Right lobe of liver (tissue), 6 donors: Measurements from ENCODE around the gene CEACAM20. TPM values are rescaled to one million over a fixed set of nuclear protein-coding genes. Genes with fewer than 3 reads are reported as not detected.

ENCODE experiments used
- ATAC-seq, 4 donors: fragments of 200-7000 bp; cut with Tn5 transposase; one replicate each; pipeline ENCODE4 v1.9.1; 2020; ENCODE audit warnings: mild to moderate bottlenecking in 4 of 4, moderate library complexity in 4 of 4
- DNase-seq, 3 donors: peaks; one replicate each; pipeline ENCODE4 v3.0.0-alpha.2; 2020
- H3K27ac ChIP-seq, 3 donors: fragments of 200-600 bp; one replicate each; pipeline ENCODE4 v1.8.0; 2022
- H3K27me3 ChIP-seq, 2 donors: fragments of 200-600 bp; one replicate each; pipeline ENCODE4 v1.8.0; 2022
- H3K36me3 ChIP-seq, 4 donors: fragments of 200-600 bp; sonication (generic) in 1 of 4; one replicate each; pipeline versions ENCODE4 v1.5.1 to v1.8.0; 2017 to 2022; ENCODE audit warnings: control low read depth in 1 of 4
- H3K4me1 ChIP-seq, 4 donors: fragments of 200-600 bp; sonication (generic) in 1 of 4; one replicate each; pipeline versions ENCODE4 v1.5.1 to v1.8.0; 2017 to 2022; ENCODE audit warnings: control low read depth in 1 of 4
- H3K4me3 ChIP-seq, 3 donors: fragments of 200-600 bp; one replicate each; pipeline ENCODE4 v1.8.0; 2022
- H3K9me3 ChIP-seq, 4 donors: fragments of 200-600 bp; sonication (generic) in 1 of 4; one replicate each; pipeline versions ENCODE4 v1.5.1 to v1.8.0; 2017 to 2022; ENCODE audit warnings: control low read depth in 1 of 4
- POLR2A ChIP-seq: fragments of 450-650 bp; IDR thresholded peaks from one replicate; pipeline ENCODE4 v1.6.1; 2017; ENCODE audit warnings: antibody characterized with exemption, mild to moderate bottlenecking
- WGBS: methylation state at CpG from one replicate; pipeline ENCODE4 v1.1.6; 2018; ENCODE audit warnings: low coverage, low lambda C conversion rate; ENCODE audit not compliant: insufficient coverage; ENCODE audit errors: missing lambda C conversion rate; 5-methylcytosine and 5-hydroxymethylcytosine counted together
- intact Hi-C, 2 donors: fragments of 100-400 bp; cut with DNase I; formaldehyde crosslinking; loops; one replicate each; pipeline versions ENCODE4 v1.11.2 to v1.14.1; 2022
- total RNA-seq, 6 experiments: library from RNA; depleted of rRNA in 2 of 6; stranded (reverse); fragments of >200 nt in 2 of 6; fragmentation: NEBNext Ultra II Directional in 3 of 6; extraction: Animal tissue kit (Norgen Biotek cat#: 25700) in 3 of 6; gene quantifications; one replicate each; pipeline versions ENCODE4 v1.1.0 to v1.2.4, GENCODE V29; 2016 to 2023
- TF ChIP-seq, protein P1 (sequence below), 4 donors: fragments of 200-600 bp in 3 of 4; fragments of 450-650 bp in 1 of 4; IDR thresholded peaks; one replicate each; pipeline versions ENCODE4 v1.5.1 to v1.8.0; 2016 to 2022; ENCODE audit warnings: antibody characterized with exemption in 4 of 4, mild to moderate bottlenecking in 2 of 4
- donor health status: DM: no; HTN: yes; CAD: no.
- donor health status: DM: no; HTN: no; CAD: no.
- donor health status: DM: no; HTN: no; CAD: no.
- donor health status: DM: no; HTN: yes; CAD: no.
- donor health status: DM: no; HTN: yes; CAD: no.

The CEACAM20 gene
- total RNA-seq, 6 experiments from 2014 or later = 0.14 to 0.31 (median 0.16) TPM; not detected in 3

DNA sequence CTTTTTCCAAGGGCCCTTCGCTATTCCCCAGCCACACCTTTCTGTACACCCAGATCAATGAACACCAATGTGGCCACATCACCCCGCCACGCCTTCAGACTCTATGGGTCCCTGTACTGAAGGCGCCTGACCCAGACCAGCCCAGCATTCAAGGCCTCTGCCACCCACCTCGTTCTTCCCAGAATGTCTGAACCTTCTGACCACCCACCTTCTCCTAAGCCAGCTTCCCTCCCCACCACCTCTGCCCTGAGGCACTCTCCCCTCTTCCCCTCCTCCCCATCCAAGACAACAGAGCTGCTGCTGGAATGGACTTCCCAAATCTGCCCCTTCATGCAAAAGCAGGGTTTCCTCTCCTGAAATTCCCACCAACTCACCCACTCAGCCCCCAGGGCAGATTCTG, 3.3 kb upstream of the CEACAM20 start:
- Histone ChIP-seq H3K4me1 (no peaks in the 10 kb centered on the region), H3K27me3 (no peaks in the 10 kb centered on the region), H3K36me3 (no peaks in the 10 kb centered on the region), H3K27ac (no peak overlapping the region), H3K9me3 (no peaks in the 10 kb centered on the region), H3K4me3 (no peak overlapping the region)
- DNase-seq = no peak
- intact Hi-C loops = no loop called here
- WGBS = 80% methylated on average over 3 of the region's 5 CpGs
- TF ChIP-seq, protein P1, sequence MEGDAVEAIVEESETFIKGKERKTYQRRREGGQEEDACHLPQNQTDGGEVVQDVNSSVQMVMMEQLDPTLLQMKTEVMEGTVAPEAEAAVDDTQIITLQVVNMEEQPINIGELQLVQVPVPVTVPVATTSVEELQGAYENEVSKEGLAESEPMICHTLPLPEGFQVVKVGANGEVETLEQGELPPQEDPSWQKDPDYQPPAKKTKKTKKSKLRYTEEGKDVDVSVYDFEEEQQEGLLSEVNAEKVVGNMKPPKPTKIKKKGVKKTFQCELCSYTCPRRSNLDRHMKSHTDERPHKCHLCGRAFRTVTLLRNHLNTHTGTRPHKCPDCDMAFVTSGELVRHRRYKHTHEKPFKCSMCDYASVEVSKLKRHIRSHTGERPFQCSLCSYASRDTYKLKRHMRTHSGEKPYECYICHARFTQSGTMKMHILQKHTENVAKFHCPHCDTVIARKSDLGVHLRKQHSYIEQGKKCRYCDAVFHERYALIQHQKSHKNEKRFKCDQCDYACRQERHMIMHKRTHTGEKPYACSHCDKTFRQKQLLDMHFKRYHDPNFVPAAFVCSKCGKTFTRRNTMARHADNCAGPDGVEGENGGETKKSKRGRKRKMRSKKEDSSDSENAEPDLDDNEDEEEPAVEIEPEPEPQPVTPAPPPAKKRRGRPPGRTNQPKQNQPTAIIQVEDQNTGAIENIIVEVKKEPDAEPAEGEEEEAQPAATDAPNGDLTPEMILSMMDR (IDR thresholded peaks at IDR 0.05) = no peak
- no peak for TF ChIP-seq POLR2A
- no peak for ATAC-seq

DNA sequence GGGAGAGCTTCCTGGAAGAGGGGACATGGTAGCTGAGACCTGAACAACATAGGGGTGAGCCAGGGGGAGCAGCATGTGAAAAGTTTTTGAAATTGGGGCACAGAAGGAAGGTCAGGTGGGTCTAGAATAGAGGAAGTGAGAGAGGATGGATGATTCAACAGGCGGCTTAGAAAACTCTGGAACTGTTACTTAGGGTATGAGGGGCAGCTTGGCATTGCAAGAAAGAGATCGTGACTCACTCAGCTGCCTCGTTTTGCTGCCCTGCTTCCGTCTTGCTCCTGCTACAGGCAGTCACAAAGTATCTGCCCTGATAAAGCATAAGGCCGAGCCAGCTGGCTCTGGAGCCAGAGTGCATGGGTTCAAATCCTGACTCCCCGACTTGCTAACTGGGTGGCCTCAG, 1.3 kb upstream of the CEACAM20 start:
- Histone ChIP-seq H3K4me3 (no peak overlapping the region), H3K9me3 (no peaks in the 10 kb centered on the region), H3K27me3 (no peaks in the 10 kb centered on the region), H3K27ac (no peak overlapping the region), H3K36me3 (no peaks in the 10 kb centered on the region), H3K4me1 (no peaks in the 10 kb centered on the region)
- TF ChIP-seq POLR2A = no peak
- TF ChIP-seq, protein P1 (IDR thresholded peaks at IDR 0.05) = no peak
- DNase-seq (no peak), ATAC-seq (no peak)
- intact Hi-C loops = no loop called here
- whole genome bisulfite sequencing = 32% methylated on average over 2 of the region's 6 CpGs

DNA sequence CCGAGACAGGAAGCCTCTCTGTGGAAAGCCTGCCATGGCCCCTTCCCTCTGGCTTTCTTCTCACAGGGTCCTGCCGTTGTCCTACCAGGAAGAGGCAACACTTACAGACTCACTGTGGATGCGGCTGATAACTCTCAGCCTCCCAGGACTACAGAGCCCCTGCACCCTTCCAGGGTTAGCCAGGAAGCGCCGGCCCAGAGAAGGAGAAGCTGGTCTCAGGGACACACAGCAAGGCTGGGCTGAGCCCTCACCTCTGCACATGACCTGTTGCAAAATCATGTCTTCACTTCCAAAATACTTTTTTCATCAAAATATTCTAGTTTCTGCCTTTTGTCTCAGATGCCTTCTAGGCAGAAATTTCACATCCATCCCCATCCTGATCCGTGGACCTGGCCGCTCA, 1.9 kb downstream of the CEACAM20 start:
- TF ChIP-seq, protein P1 (IDR thresholded peaks at IDR 0.05) = no peak
- no peak for TF ChIP-seq POLR2A
- no peaks in the 10 kb centered on the region for H3K9me3 ChIP-seq
- DNase-seq = no peak
- WGBS = 75% methylated on average over 4 of the region's 7 CpGs
- no peaks in the 10 kb centered on the region for H3K4me1 ChIP-seq
- no peak for ATAC-seq
- H3K4me3 ChIP-seq = no peak overlapping the region
- no peaks in the 10 kb centered on the region for H3K27me3 ChIP-seq
- no peaks in the 10 kb centered on the region for H3K36me3 ChIP-seq
- H3K27ac ChIP-seq = no peak overlapping the region
- intact Hi-C loops = no loop called here

DNA sequence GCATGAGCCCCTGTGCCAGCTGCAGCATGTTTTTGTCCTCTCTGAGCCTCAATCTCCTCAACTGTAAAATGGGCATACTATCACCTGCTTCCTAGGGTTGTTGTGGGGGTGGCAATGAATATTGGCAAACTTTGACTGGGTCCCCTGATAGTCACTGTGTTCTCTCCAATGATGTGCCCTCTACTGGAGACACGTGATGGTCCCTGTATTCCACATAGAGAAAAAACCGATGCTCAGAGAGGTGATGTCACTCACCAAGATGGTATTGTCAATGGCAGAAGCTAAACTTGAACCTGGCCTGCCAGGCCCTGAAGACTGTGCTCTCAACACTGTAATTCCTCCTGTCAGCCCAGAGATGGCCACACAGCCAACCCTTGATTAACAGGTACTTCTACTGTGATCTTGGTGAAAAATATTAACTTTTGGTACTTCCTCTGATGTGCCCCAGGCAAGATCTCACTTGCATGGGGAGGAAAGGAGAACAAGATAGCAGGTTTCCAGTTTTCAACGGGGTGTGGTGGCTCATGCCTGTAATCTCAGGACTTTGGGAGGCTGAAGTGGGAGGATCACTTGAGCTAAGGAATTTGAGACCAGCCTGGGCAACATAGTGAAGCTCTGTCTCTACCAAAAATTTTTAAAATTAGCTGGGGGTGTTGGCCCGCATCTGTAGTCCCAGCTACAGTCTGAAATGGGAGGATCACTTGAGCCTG, 3.6 kb downstream of the CEACAM20 start:
- TF ChIP-seq POLR2A = no peak
- TF ChIP-seq, protein P1 (IDR thresholded peaks at IDR 0.05) = no peak
- no peaks in the 10 kb centered on the region for H3K9me3 ChIP-seq
- no peaks in the 10 kb centered on the region for H3K4me1 ChIP-seq
- no peaks in the 10 kb centered on the region for H3K27me3 ChIP-seq
- intact Hi-C loops = no loop called here
- WGBS = 33% methylated on average over 4 of the region's 4 CpGs
- no peak overlapping the region for H3K27ac ChIP-seq
- no peak overlapping the region for H3K4me3 ChIP-seq
- no peaks in the 10 kb centered on the region for H3K36me3 ChIP-seq
- no peak for ATAC-seq
- no peak for DNase-seq
